ENCODE data around the gene CFAP99. TPM values are rescaled to one million over a fixed set of nuclear protein-coding genes. Genes with fewer than 3 reads are reported as not detected.

CFAP99 gene
- total and polyA plus RNA-seq, 9 of the 15 experiments (the other 6 are each of a cell fraction or from before 2014, with no cell fraction given), result 0.07 to 0.18 (median 0.09) TPM; not detected in 6

GRCh38 chr4:2436761-2437474 lies 18.2 kb downstream of the CFAP99 start:
- Histone ChIP-seq H3K9ac (ENCODE audit: insufficient read depth in 1 of 2, low read depth in 2 of 2, low read length in 2 of 2) (peak overlapping the region in 1 of 2 experiments; percentile 73; a peak in 1 of 4 replicates), H3K9me1 (ENCODE audit: control insufficient read depth, insufficient read depth, low read length) (no peaks in the 10 kb centered on the region), H3K79me2 (ENCODE audit: control insufficient read depth, insufficient read depth, low read length) (no peaks in the 10 kb centered on the region), H4K20me1 (replicated peaks; ENCODE audit: control insufficient read depth, insufficient read depth, low read length) (no peaks in the 10 kb centered on the region), H3K9me3 (replicated peaks; ENCODE audit: control insufficient read depth, insufficient read depth, low read depth, low read length) (no peaks in the 10 kb centered on the region), H3K36me3 (ENCODE audit: control insufficient read depth, insufficient read depth, low read length) (no peaks in the 10 kb centered on the region), H2AFZ (ENCODE audit: low read depth, low read length) (no peak overlapping the region), H3K4me2 (ENCODE audit: insufficient read depth, low read length) (no peak overlapping the region), H3K27ac (ENCODE audit: extremely low read depth, low read depth, low read length) (no peak overlapping the region), H3K4me1 (replicated peaks in 1 of 2; ENCODE audit: control insufficient read depth in 2 of 2, insufficient read depth in 2 of 2, low read length in 2 of 2) (peaks cover 19 to 43% of the 10 kb centered on the region in 2 experiments), H3K27me3 (ENCODE audit: control insufficient read depth in 2 of 2, insufficient read depth in 2 of 2, low read length in 2 of 2) (no peaks in the 10 kb centered on the region), H3K4me3 (no peak overlapping the region)
- ChIA-PET CTCF (ENCODE audit: low intra/inter-chr PET ratio) (interaction anchor here (0.6 kb wide), 1 partner anchor 14 kb away, joined by 3 read pairs; no protein-coding TSS in a partner anchor), POLR2A (interaction anchor here (0.8 to 1.3 kb wide), 6 partner anchors 9 to 44 kb away, joined by 3 to 8 read pairs (median 3); partner anchors contain the start of gene RNF4)
- FAIRE-seq (no peak), DNase-seq (ENCODE audit: extremely low read depth in 1 of 4, low spot score in 3 of 4) (no peak), ATAC-seq (no peak)
- in situ Hi-C loops (cut with MboI) (no loop called here), intact Hi-C loops (cut with micrococcal nuclease) (no loop called here)
- 51% methylated on average over 28 of the region's 30 CpGs for WGBS (ENCODE audit: insufficient coverage, low coverage, missing lambda C conversion rate)
- no TSS peak for BruUV-seq (replicated peaks)
- TF ChIP-seq ZNF507 (tag; conservative IDR thresholded peaks at IDR 0.05) (no peak), MYC (IDR thresholded peaks at IDR 0.05; ENCODE audit: low read depth, low read length) (no peak), MYC (CRISPR knock-in tag; IDR thresholded peaks at IDR 0.05; ENCODE audit: borderline replicate concordance, low read depth) (no peak), HMG20A (CRISPR knock-in tag; conservative IDR thresholded peaks at IDR 0.05) (no peak), ADNP (tag; IDR thresholded peaks at IDR 0.05) (no peak), GTF2F1 (IDR thresholded peaks at IDR 0.05; ENCODE audit: low read depth, low read length) (no peak), MTA1 (IDR thresholded peaks at IDR 0.05; ENCODE audit: borderline replicate concordance) (no peak), SP2 (IDR thresholded peaks at IDR 0.05; ENCODE audit: extremely low read depth, low read depth, low read length, poor library complexity, severe bottlenecking) (no peak)

Data from K562 (cell line).